ENCODE measurements around the gene NSUN2. TPM values are rescaled to one million over a fixed set of nuclear protein-coding genes. Genes with fewer than 3 reads are reported as not detected.

Gene NSUN2
- total and polyA plus RNA-seq, 2 donors (not counting 3 experiments of a cell fraction or from before 2014, with no cell fraction given): 53.7 to 73.0 TPM

DNA sequence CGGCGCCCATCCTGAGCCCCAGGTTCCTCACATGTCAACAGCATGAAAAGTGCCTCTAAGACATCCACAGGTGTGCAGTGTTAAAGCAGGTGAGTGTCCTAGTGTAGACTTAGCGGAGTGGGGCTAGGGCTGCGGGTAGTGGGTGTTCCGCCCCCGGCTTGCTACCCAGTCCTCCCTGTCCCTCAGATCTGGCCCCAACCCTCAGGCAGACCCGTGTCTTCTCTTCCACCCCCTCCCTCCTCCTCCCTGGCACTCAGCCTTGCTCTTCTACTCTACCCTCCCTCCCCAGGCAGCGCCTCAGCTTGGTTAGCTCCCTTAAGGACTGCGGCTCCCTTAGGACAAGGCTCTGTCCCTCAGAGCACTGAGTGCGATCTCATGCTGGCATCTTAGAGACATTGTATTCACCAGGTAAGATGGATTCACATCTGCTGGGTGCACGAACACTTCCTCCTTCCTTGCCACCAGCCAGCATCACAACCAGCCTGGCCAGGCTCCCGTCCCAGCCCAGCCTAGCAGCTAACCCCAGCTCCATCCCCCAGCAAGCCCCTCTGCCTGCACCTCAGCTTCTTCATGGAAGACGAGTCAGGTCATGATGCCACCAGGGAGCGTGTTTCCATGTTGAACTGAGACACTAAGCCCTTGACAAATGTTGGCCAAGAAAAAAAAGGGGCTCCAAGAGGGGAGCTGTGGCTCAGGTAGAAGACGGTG, 46.8 kb downstream of the NSUN2 start:
- intact Hi-C loops (cut with micrococcal nuclease): loop anchor here (10.0 kb wide), 1 partner anchor 211 kb away; the partner anchor contains the start of gene MED10
- Histone ChIP-seq H4K20me1 (replicated peaks; ENCODE audit: control insufficient read depth, extremely low read depth, insufficient read depth, low read length) (no peaks in the 10 kb centered on the region), H3K9me1 (replicated peaks; ENCODE audit: control insufficient read depth, extremely low read depth, insufficient read depth, low read length) (no peaks in the 10 kb centered on the region), H3K36me3 (ENCODE audit: control insufficient read depth in 2 of 2, extremely low read depth in 1 of 2, insufficient read depth in 2 of 2, low read length in 2 of 2) (no peaks in the 10 kb centered on the region), H3K4me2 (ENCODE audit: insufficient read depth, low read length) (no peak overlapping the region), H3K79me2 (ENCODE audit: control insufficient read depth, insufficient read depth, low read length) (no peaks in the 10 kb centered on the region), H3K9me3 (replicated peaks; ENCODE audit: control insufficient read depth, insufficient read depth, low read length) (no peaks in the 10 kb centered on the region), H3K4me1 (ENCODE audit: control insufficient read depth, extremely low read depth, insufficient read depth, low read length) (peaks cover 13% of the 10 kb centered on the region), H3K4me3 (replicated peaks in 1 of 3; ENCODE audit: insufficient read depth in 1 of 3, low read depth in 1 of 3, low read length in 3 of 3) (no peak overlapping the region), H3K9ac (replicated peaks; ENCODE audit: extremely low read depth, insufficient read depth, low read length) (no peak overlapping the region), H2AFZ (ENCODE audit: low read depth, low read length) (no peak overlapping the region), H3K27ac (ENCODE audit: insufficient read depth, low read depth, low read length) (no peak overlapping the region), H3K27me3 (ENCODE audit: control insufficient read depth in 2 of 2, insufficient read depth in 2 of 2, low read length in 2 of 2) (peaks cover 14 to 20% of the 10 kb centered on the region in 2 experiments)
- dilution Hi-C loops (cut with MboI; ENCODE audit: extremely low pct_ligation_motif_present, low sequenced_read_pairs): no loop called here
- TF ChIP-seq, protein P1, sequence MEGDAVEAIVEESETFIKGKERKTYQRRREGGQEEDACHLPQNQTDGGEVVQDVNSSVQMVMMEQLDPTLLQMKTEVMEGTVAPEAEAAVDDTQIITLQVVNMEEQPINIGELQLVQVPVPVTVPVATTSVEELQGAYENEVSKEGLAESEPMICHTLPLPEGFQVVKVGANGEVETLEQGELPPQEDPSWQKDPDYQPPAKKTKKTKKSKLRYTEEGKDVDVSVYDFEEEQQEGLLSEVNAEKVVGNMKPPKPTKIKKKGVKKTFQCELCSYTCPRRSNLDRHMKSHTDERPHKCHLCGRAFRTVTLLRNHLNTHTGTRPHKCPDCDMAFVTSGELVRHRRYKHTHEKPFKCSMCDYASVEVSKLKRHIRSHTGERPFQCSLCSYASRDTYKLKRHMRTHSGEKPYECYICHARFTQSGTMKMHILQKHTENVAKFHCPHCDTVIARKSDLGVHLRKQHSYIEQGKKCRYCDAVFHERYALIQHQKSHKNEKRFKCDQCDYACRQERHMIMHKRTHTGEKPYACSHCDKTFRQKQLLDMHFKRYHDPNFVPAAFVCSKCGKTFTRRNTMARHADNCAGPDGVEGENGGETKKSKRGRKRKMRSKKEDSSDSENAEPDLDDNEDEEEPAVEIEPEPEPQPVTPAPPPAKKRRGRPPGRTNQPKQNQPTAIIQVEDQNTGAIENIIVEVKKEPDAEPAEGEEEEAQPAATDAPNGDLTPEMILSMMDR (IDR thresholded peaks at IDR 0.05; ENCODE audit: extremely low read depth in 1 of 2, insufficient read depth in 1 of 2, low read depth in 1 of 2, low read length in 2 of 2): no peak
- TF ChIP-seq MYC (IDR thresholded peaks at IDR 0.05; ENCODE audit: low read depth, low read length) (no peak), POLR2A (IDR thresholded peaks at IDR 0.05; ENCODE audit: low read depth, low read length) (no peak), EZH2 (IDR thresholded peaks at IDR 0.05; ENCODE audit: borderline replicate concordance, low read depth, low read length, severe bottlenecking) (no peak), POLR2AphosphoS5 (IDR thresholded peaks at IDR 0.05; ENCODE audit: insufficient read depth, low read depth, low read length) (no peak), JUN (IDR thresholded peaks at IDR 0.05; ENCODE audit: borderline replicate concordance, insufficient read depth, insufficient read length, low read depth) (no peak), GATA2 (IDR thresholded peaks at IDR 0.05; ENCODE audit: insufficient read depth, insufficient read length, low read depth, low read length) (no peak), FOS (IDR thresholded peaks at IDR 0.05; ENCODE audit: borderline replicate concordance, insufficient read depth, low read length) (no peak)
- TF ChIP-seq, protein P2, sequence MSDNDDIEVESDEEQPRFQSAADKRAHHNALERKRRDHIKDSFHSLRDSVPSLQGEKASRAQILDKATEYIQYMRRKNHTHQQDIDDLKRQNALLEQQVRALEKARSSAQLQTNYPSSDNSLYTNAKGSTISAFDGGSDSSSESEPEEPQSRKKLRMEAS (IDR thresholded peaks at IDR 0.05; ENCODE audit: insufficient read depth, insufficient read length): no peak
- ChIA-PET POLR2A (no interaction called here), CTCF (no interaction called here)
- BruUV-seq (replicated peaks): no TSS peak
- FAIRE-seq: no peak
- DNase-seq (ENCODE audit: low read depth, low spot score): no peak
